Ishikawa (cell line): ENCODE data around the gene ERBB2.
A peak's percentile ranks its signal among the peaks of the same experiment; 100 is the strongest.

Experiments
- CEBPB ChIP-seq: IDR thresholded peaks from 2 replicates; pipeline ENCODE4 v1.6.1; 2012
- CREB1 ChIP-seq: IDR thresholded peaks from 2 replicates; pipeline ENCODE4 v1.6.1; 2012; ENCODE audit warnings: low read depth
- EGR1 ChIP-seq: IDR thresholded peaks from 2 replicates; pipeline ENCODE4 v1.6.1; 2012
- EP300 ChIP-seq: IDR thresholded peaks from 2 replicates; pipeline ENCODE4 v1.6.1; 2012; ENCODE audit warnings: borderline replicate concordance
- FOXM1 ChIP-seq: IDR thresholded peaks from 2 replicates; pipeline ENCODE4 v1.6.1; 2012; ENCODE audit warnings: low read depth, borderline replicate concordance
- NFIC ChIP-seq: IDR thresholded peaks from 2 replicates; pipeline ENCODE4 v1.6.1; 2012
- RAD21 ChIP-seq: IDR thresholded peaks from 2 replicates; pipeline ENCODE4 v1.6.1; 2012; ENCODE audit warnings: low read depth
- TAF1 ChIP-seq: IDR thresholded peaks from 2 replicates; pipeline ENCODE4 v1.6.1; 2012; ENCODE audit warnings: low read depth, mild to moderate bottlenecking
- TCF12 ChIP-seq: IDR thresholded peaks from 2 replicates; pipeline ENCODE4 v1.6.1; 2012; ENCODE audit warnings: low read depth
- TEAD4 ChIP-seq: IDR thresholded peaks from 2 replicates; pipeline ENCODE4 v1.6.1; 2012
- YY1 ChIP-seq: IDR thresholded peaks from 2 replicates; pipeline ENCODE4 v1.6.1; 2012; ENCODE audit warnings: low read depth
- ZBTB7A ChIP-seq: IDR thresholded peaks from 2 replicates; pipeline ENCODE4 v1.6.1; 2012; ENCODE audit warnings: low read depth
- TF ChIP-seq, protein P1 (sequence below): IDR thresholded peaks from 2 replicates; pipeline ENCODE4 v1.6.1; 2012; ENCODE audit warnings: low read depth, mild to moderate bottlenecking
- TF ChIP-seq, protein P2 (sequence below): IDR thresholded peaks from 2 replicates; pipeline ENCODE4 v1.6.1; 2012
- TF ChIP-seq, protein P3 (sequence below): IDR thresholded peaks from 2 replicates; pipeline ENCODE4 v1.6.1; 2012

ERBB2 gene

DNA sequence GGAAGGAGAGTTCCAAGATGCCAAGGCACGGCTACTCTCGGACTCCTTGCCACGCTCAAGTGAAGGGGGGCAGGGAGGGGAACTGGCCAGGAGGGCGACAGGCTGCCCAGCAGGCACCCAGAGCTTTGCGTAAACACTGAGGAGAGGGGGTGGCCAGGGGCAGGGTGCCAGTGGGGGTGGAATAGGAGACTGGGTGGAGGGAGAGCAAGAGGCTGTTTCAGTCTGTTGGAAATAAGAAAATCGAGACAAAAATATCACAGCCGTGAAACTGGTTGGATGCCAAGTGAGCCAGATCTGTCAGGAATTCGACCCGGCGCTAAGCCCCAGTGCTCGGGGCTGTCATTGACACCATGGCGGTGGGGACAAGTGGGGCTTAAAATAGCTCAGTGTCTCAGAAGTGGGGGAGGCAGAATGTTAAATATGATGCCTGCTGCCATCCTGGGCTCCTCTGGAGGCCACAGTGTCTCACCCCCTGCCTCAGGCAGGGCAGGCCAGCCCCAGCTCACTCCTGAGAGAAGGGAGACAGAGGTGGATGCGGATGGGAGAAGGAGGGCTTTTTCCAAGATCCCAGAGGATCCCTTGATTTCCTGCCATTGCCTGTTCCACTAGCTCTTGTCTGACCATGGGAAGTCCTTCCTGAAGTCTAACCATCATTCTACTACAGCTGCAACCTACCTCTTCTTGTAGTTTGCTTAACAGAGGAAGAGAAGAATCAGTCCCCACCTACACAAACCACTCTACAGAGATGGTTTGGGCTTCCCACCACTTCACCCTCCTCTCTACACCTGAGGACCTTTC lies 22.1 kb upstream of the ERBB2 start:
- TF ChIP-seq NFIC (peak; percentile 34; the same call in 1 of the 2 replicates), CEBPB (no peak), TEAD4 (peak; percentile 21; the same call in 1 of the 2 replicates), ZBTB7A (no peak), TCF12 (peak; percentile 40; the same call in 1 of the 2 replicates)

DNA sequence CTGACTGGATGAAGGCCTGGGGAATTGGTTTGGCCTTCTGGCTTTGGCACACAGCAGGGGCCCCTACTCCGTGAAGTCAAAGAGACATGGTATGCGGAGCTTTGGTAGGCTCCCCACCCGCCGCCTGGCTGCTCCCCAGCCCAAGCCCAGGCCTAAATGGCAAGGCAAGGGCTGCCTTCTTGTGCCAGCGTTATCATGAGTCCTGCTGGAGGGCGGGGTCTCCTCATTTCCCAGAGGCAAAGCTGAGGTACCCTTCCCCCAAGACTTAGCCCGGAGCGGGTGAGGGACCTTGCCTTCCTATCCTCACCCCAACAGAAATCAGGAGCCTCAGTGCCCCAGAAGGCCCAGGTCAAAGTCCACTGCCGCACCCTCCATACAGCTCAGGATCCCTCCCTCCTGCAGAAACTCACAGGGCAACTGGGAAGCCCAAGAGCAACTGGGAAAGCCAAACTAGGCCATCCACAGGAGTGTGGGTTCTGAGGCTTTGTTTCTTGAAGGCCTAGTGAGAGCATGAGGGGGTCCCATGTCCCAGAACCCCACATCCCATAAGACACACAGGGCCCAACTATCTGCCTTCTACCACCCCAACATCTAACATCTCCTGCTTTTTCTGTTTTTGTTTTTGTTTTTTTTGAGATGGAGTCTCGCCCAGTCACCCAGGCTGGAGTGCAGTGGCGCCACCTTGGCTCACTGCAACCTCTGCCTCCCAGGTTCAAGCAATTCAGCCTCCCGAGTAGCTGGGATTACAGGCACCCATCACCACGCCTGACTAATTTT lies 21.3 kb upstream of the ERBB2 start:
- TF ChIP-seq, protein P1, sequence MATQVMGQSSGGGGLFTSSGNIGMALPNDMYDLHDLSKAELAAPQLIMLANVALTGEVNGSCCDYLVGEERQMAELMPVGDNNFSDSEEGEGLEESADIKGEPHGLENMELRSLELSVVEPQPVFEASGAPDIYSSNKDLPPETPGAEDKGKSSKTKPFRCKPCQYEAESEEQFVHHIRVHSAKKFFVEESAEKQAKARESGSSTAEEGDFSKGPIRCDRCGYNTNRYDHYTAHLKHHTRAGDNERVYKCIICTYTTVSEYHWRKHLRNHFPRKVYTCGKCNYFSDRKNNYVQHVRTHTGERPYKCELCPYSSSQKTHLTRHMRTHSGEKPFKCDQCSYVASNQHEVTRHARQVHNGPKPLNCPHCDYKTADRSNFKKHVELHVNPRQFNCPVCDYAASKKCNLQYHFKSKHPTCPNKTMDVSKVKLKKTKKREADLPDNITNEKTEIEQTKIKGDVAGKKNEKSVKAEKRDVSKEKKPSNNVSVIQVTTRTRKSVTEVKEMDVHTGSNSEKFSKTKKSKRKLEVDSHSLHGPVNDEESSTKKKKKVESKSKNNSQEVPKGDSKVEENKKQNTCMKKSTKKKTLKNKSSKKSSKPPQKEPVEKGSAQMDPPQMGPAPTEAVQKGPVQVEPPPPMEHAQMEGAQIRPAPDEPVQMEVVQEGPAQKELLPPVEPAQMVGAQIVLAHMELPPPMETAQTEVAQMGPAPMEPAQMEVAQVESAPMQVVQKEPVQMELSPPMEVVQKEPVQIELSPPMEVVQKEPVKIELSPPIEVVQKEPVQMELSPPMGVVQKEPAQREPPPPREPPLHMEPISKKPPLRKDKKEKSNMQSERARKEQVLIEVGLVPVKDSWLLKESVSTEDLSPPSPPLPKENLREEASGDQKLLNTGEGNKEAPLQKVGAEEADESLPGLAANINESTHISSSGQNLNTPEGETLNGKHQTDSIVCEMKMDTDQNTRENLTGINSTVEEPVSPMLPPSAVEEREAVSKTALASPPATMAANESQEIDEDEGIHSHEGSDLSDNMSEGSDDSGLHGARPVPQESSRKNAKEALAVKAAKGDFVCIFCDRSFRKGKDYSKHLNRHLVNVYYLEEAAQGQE, result no peak
- TF ChIP-seq RAD21, result no peak
- TF ChIP-seq FOXM1, result no peak
- TF ChIP-seq TEAD4, result no peak
- no peak for TF ChIP-seq TCF12

- TF ChIP-seq ZBTB7A (no peak), CREB1 (no peak), EGR1 (no peak), YY1 (no peak), EP300 (no peak), FOXM1 (no peak), TEAD4 (no peak), NFIC (no peak), TAF1 (no peak), RAD21 (no peak), CEBPB (no peak), TCF12 (no peak)
- TF ChIP-seq, protein P2, sequence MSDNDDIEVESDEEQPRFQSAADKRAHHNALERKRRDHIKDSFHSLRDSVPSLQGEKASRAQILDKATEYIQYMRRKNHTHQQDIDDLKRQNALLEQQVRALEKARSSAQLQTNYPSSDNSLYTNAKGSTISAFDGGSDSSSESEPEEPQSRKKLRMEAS, result no peak
- TF ChIP-seq, protein P3, sequence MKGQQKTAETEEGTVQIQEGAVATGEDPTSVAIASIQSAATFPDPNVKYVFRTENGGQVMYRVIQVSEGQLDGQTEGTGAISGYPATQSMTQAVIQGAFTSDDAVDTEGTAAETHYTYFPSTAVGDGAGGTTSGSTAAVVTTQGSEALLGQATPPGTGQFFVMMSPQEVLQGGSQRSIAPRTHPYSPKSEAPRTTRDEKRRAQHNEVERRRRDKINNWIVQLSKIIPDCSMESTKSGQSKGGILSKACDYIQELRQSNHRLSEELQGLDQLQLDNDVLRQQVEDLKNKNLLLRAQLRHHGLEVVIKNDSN, result no peak
- TF ChIP-seq, protein P1, result no peak
These were observed 20.2 kb upstream of the ERBB2 start for GRCh38 chr17:39679521-39680192.

DNA sequence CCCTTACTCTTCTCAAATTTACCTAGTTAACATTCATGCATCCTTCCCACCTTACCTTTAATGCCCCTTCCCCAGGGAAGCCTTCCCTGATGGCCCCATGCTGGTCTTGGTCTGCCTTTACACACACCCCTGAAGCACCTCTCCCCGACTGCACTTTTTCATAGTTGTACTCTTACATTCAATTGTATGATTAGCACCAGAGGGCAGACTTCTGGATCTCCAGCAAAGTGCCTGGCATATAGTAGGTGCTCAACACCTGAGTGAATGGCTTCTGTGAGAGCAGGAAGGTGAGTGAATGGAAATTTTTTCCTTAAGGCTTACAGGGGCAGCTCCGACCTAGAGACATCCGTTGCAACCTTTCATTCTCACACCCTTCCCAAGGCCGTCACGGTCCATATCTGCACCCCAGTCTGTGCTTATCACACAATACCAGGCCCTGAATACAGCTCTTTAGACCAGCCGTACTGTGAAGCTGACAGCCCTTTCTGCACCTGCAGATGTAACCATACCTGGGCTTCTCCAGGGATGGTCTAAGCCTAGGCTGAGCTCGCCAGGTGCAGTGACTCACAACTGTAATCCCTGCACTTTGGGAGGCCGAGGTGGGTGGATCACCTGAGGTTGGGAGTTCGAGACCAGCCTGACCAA lies 16.4 kb upstream of the ERBB2 start:
- TF ChIP-seq RAD21 (no peak), YY1 (no peak), EP300 (no peak), CREB1 (no peak), EGR1 (no peak), TCF12 (no peak), FOXM1 (no peak), TEAD4 (no peak), ZBTB7A (no peak), TAF1 (no peak), CEBPB (no peak), NFIC (no peak)
- TF ChIP-seq, protein P2, result no peak
- TF ChIP-seq, protein P1, result no peak
- TF ChIP-seq, protein P3, result no peak
